ENCODE data around the gene SMIM5.
A peak's percentile ranks its signal among the peaks of the same experiment; 100 is the strongest.

SMIM5 gene

DNA sequence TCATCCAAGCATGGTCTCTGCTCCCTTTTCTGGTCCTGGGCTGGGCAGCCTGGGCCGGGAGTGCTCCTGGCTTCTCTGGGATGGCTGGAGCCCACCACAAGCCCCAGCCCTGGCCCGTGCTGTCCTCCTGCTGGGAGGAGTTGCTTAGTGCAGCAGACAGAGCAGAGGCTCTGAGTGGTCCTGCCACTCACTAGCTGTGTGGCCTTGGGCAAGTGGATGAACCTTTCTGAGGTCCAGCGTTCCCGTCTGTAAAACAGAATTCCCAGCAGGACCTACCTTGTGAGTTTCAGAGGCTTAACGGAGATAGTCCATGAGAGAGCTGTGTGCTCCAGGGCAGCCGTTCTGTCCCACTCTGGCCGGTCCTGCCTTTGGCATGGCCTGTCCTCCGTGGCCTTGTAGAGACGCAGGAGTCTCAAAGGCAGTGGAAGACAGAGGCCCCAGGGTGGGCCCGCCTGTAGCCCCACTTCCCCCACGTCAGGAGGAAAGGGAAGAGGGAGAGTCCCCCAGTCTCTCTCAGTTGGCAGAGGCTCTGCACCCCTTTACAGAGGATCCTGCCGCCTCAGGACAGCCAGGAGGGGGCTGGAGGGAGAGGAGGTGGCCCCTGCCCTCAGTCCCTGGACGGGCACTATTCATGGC, 37.8 kb upstream of the SMIM5 start:
- TF ChIP-seq, protein P1, sequence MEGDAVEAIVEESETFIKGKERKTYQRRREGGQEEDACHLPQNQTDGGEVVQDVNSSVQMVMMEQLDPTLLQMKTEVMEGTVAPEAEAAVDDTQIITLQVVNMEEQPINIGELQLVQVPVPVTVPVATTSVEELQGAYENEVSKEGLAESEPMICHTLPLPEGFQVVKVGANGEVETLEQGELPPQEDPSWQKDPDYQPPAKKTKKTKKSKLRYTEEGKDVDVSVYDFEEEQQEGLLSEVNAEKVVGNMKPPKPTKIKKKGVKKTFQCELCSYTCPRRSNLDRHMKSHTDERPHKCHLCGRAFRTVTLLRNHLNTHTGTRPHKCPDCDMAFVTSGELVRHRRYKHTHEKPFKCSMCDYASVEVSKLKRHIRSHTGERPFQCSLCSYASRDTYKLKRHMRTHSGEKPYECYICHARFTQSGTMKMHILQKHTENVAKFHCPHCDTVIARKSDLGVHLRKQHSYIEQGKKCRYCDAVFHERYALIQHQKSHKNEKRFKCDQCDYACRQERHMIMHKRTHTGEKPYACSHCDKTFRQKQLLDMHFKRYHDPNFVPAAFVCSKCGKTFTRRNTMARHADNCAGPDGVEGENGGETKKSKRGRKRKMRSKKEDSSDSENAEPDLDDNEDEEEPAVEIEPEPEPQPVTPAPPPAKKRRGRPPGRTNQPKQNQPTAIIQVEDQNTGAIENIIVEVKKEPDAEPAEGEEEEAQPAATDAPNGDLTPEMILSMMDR (IDR thresholded peaks at IDR 0.05; ENCODE audit: extremely low read depth, insufficient read depth, missing control alignments), result no peak
- in situ Hi-C loops (cut with MboI; ENCODE audit: low pct_unique_long_range_greater_than_20kb, low sequenced_read_pairs, unreplicated experiment), result no loop called here
- DNase-seq (ENCODE audit: low spot score), result no peak

DNA sequence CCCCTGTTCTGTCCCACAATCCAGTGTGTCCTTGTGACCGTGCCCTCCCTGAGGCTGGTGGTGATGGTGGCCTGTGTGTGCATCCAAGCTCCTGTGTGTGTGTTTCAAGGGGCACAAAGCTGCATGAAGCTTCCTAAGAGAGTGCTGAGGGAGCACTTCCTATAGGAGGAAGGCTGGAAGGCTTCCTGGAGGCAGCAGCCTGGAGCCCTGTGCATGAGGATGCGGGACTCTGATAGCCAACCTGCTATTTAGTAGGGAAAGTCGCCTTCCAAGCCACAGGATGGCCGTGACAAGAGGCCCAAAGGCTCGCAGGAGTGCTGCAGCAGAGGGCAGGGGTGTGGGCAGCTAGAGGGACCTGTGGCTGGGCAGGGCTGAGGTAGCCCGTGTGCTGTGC, 37.3 kb upstream of the SMIM5 start:
- in situ Hi-C loops (cut with MboI; ENCODE audit: low pct_unique_long_range_greater_than_20kb, low sequenced_read_pairs, unreplicated experiment), result no loop called here
- TF ChIP-seq, protein P1 (IDR thresholded peaks at IDR 0.05; ENCODE audit: extremely low read depth, insufficient read depth, missing control alignments), result no peak

DNA sequence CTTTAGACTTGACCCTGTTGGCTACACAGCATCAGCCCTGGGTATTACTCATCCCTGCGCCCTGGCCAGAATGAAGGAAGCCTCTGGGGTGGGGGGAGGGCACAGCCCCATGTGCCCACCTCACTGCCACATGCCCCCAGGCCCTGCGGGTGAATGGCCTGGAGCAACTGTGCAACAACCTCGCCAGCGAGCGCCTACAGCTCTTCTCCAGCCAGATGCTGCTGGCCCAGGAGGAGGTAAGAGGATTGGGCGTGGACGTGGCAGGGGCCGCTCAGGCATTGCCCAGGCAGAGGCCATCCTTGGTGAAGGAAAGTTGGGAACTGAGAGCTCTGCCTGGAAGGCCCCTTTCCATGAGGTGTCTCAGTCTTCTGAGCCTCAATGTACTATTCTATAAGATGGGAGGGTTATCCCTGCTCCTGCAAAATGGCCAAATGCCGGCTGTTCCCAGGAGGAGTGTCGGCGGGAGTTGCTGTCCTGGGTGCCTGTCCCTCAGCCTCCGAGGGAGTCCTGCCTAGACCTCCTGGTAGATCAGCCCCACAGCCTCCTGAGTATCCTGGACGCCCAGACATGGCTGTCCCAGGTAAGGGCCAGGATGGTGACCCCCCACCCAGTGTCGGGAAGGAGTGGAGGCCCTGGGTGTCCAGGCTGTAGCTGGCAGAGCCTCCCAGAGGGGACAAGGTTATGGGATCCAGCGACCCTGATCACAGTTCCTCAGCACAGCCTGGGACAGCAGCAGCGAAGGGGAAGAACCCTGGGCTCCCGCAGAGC, 36.7 kb upstream of the SMIM5 start:
- DNase-seq (ENCODE audit: low spot score), result no peak
- TF ChIP-seq, protein P1 (IDR thresholded peaks at IDR 0.05; ENCODE audit: extremely low read depth, insufficient read depth, missing control alignments), result no peak
- in situ Hi-C loops (cut with MboI; ENCODE audit: low pct_unique_long_range_greater_than_20kb, low sequenced_read_pairs, unreplicated experiment), result no loop called here

More for the DNA sequence above, 37.3 kb upstream of the SMIM5 start:
- DNase-seq (ENCODE audit: low spot score), result no peak

DNA sequence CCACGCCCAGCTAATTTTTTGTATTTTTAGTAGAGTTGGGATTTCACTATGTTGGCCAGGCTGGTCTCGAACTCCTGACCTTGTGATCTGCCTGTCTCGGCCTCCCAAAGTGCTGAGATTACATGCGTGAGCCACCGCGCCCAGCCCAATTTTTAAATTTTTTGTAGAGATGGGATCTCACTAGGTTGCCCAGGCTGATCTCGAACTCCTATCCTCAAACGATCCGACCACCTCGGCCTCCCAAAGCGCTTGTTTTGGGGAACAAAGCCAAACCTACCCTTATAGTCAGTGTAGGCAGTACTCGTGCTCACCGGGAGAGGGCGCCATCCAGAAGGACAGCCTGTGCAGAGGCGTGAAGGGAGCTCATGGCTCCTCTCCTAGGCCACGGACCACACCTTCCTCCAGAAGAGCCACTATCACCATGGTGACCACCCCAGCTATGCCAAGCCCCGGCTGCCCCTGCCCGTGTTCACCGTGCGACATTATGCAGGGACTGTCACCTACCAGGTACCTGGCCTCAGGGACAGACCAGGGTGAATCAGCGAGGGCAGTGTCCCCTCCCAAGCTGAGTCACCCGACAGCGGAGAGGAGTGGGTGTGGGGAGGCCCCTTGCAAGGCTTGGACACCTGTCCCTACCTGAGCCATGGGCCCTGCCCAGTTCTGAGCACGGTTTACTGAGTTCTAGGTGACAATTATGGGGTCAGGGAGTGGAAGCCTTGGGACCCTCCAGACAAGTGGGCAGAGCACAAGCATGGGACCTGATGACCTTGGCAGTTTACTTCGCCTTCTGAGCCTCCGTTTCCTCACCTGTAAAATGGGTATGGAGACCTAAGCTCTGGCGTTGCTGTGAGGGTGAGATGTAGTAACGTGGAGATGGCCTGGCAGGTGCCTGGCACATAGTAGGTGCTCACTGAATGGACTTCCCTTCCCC, 31.9 kb upstream of the SMIM5 start:
- in situ Hi-C loops (cut with MboI; ENCODE audit: low pct_unique_long_range_greater_than_20kb, low sequenced_read_pairs, unreplicated experiment), result no loop called here
- TF ChIP-seq, protein P1 (IDR thresholded peaks at IDR 0.05; ENCODE audit: extremely low read depth, insufficient read depth, missing control alignments), result peak; percentile 79
- DNase-seq (ENCODE audit: low spot score), result peak; percentile 82

DNA sequence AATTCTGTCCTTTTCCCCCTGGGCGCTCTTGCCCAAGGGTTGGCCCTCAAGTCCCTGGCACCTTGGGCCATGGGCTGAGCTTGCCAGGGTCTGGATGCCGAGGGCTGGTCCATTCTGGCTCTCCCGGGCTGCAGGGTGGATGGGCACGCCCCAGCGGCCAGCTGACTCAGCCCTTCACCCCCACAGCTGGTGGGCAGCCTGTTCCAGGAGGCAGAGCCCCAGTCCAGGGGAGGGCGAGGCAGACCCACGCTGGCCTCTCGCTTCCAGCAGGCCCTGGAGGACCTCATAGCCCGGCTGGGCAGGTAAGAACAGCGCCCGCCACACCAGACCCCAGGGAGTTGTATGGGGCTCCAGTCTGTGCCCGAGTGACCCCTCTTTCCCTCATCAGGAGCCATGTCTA, 30.6 kb upstream of the SMIM5 start:
- TF ChIP-seq, protein P1 (IDR thresholded peaks at IDR 0.05; ENCODE audit: extremely low read depth, insufficient read depth, missing control alignments), result no peak
- DNase-seq (ENCODE audit: low spot score), result no peak
- in situ Hi-C loops (cut with MboI; ENCODE audit: low pct_unique_long_range_greater_than_20kb, low sequenced_read_pairs, unreplicated experiment), result no loop called here

DNA sequence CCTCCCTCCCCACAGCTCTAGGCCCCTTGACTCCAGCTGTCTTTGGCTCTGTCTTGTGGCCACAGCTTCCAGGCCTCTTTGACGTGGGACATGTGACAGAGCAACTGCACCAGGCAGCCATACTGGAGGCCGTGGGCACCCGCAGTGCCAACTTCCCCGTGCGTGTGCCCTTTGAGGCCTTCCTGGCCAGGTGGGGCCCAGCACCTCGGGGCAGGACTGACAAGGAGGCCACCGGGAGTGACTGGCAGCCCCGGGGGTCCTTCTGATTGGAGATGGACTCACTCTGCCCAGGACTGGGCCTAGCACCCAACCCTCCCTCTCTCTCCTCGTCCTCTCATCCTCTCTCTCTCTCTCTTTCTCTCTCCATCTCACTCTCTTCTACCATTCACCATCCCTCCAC, 30.1 kb upstream of the SMIM5 start:
- TF ChIP-seq, protein P1 (IDR thresholded peaks at IDR 0.05; ENCODE audit: extremely low read depth, insufficient read depth, missing control alignments), result no peak
- no peak for DNase-seq (ENCODE audit: low spot score)
- in situ Hi-C loops (cut with MboI; ENCODE audit: low pct_unique_long_range_greater_than_20kb, low sequenced_read_pairs, unreplicated experiment), result no loop called here

Measured in GM13977 (cell line).